Fibroblast of lung (primary cell): ENCODE measurements around the gene PLN. TPM values are rescaled to one million over a fixed set of nuclear protein-coding genes. Genes with fewer than 3 reads are reported as not detected.

Experiments used
- DNase-seq, 2 donors: peaks; one replicate each; pipeline versions ENCODE4 v3.0.0 to v3.0.0-alpha.2; 2010; ENCODE audit warnings: low read depth in 2 of 2
- H2AFZ ChIP-seq: 2 replicates; pipeline ENCODE4 v1.5.1; 2012; ENCODE audit warnings: low read length, control low read depth, inconsistent platforms
- H3K27ac ChIP-seq: 2 replicates; pipeline ENCODE4 v1.5.1; 2011; ENCODE audit warnings: low read length, control low read depth; ENCODE audit not compliant: insufficient read depth
- H3K27me3 ChIP-seq: 2 replicates; pipeline ENCODE4 v1.5.1; 2011; ENCODE audit warnings: mild to moderate bottlenecking, low read length; ENCODE audit not compliant: control insufficient read depth, insufficient read depth
- H3K36me3 ChIP-seq: 2 replicates; pipeline ENCODE4 v1.5.1; 2011; ENCODE audit warnings: low read length; ENCODE audit not compliant: control insufficient read depth, insufficient read depth
- H3K4me1 ChIP-seq: 2 replicates; pipeline ENCODE4 v1.5.1; 2011; ENCODE audit warnings: low read length; ENCODE audit not compliant: control insufficient read depth, insufficient read depth; ENCODE audit errors: extremely low read depth
- H3K4me2 ChIP-seq: 2 replicates; pipeline ENCODE4 v1.5.1; 2011; ENCODE audit warnings: low read length, control low read depth; ENCODE audit not compliant: insufficient read depth; ENCODE audit errors: extremely low read depth
- H3K4me3 ChIP-seq, 4 experiments: fragments of 200-600 bp in 1 of 4; sonication (generic) in 1 of 4; replicated peaks in 1 of 4; 2 replicates each; pipeline ENCODE4 v1.5.1; 2011 to 2016; ENCODE audit warnings: low read length in 4 of 4, low read depth in 3 of 4, mild to moderate bottlenecking in 3 of 4, control low read depth in 2 of 4, inconsistent platforms in 1 of 4, mixed read lengths in 1 of 4; ENCODE audit not compliant: insufficient read depth in 1 of 4; ENCODE audit errors: control extremely low read depth in 1 of 4
- H3K79me2 ChIP-seq: 2 replicates; pipeline ENCODE4 v1.5.1; 2012; ENCODE audit warnings: mild to moderate bottlenecking, low read length, inconsistent platforms; ENCODE audit not compliant: control insufficient read depth, insufficient read depth
- H3K9ac ChIP-seq: 2 replicates; pipeline ENCODE4 v1.5.1; 2011; ENCODE audit warnings: mild to moderate bottlenecking, low read length, control low read depth; ENCODE audit not compliant: insufficient read depth
- H3K9me3 ChIP-seq: 2 replicates; pipeline ENCODE4 v1.5.1; 2012; ENCODE audit warnings: low read depth, low read length; ENCODE audit not compliant: control insufficient read depth, insufficient read depth
- H4K20me1 ChIP-seq: 2 replicates; pipeline ENCODE4 v1.5.1; 2011; ENCODE audit warnings: low read length; ENCODE audit not compliant: control insufficient read depth, insufficient read depth; ENCODE audit errors: extremely low read depth
- EZH2 ChIP-seq: IDR thresholded peaks from 2 replicates; pipeline ENCODE4 v1.5.1; 2012; ENCODE audit warnings: low read length, control low read depth, mild to moderate bottlenecking; ENCODE audit errors: missing control alignments
- polyA plus RNA-seq, 2 donors: library from polyadenylated mRNA; depleted of rRNA in 1 of 2; stranded (reverse) in 1 of 2; unstranded in 1 of 2; fragments of >200 nt; gene quantifications; 2 replicates each; pipeline ENCODE4 v1.2.1, GENCODE V29; 2011 to 2012; ENCODE audit warnings: missing spikeins in 1 of 2
- total RNA-seq: library from RNA; depleted of rRNA; stranded (reverse); fragments of >200 nt; gene quantifications from 2 replicates; pipeline ENCODE4 v1.2.1, GENCODE V29; 2014
- TF ChIP-seq, protein P1 (sequence below), 2 donors: IDR thresholded peaks in 1 of 2; conservative IDR thresholded peaks in 1 of 2; 1 replicate in 1 of 2; 2 replicates in 1 of 2; pipeline ENCODE4 v1.5.1; 2011 to 2012; ENCODE audit warnings: low read length in 2 of 2, control low read depth in 1 of 2, inconsistent platforms in 1 of 2, low read depth in 1 of 2, mild to moderate bottlenecking in 1 of 2

Gene PLN
- total and polyA plus RNA-seq, 2 donors (not counting 1 experiment from before 2014, with no cell fraction given) = 1.3 to 2.0 TPM

DNA sequence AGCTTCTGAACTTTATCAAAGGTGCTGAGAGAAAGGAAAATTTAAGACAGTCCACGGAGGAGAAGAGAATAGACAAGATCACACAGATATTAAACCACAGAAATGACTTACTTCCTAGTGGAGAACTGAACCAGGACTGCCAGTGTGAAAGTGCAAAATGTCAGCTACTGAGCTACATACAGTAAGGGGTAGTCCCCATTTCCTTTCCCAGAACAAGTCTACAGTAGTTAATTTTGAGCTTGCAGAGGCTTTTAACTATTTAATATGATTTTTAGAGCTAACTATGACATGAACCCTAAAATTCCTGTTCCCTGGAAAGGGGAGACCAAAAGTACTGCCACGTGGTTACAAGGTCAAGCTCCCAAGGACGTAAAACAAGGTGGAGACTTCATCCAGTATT, 58.2 kb downstream of the PLN start:
- Histone ChIP-seq H3K4me2 (no peak overlapping the region), H3K27me3 (no peaks in the 10 kb centered on the region), H3K79me2 (peaks cover 23% of the 10 kb centered on the region), H2AFZ (no peak overlapping the region), H3K27ac (no peak overlapping the region), H3K9ac (no peak overlapping the region), H3K4me1 (no peaks in the 10 kb centered on the region), H3K4me3 (no peak overlapping the region), H3K36me3 (no peaks in the 10 kb centered on the region), H3K9me3 (no peaks in the 10 kb centered on the region), H4K20me1 (no peaks in the 10 kb centered on the region)
- no peak for DNase-seq
- TF ChIP-seq, protein P1, sequence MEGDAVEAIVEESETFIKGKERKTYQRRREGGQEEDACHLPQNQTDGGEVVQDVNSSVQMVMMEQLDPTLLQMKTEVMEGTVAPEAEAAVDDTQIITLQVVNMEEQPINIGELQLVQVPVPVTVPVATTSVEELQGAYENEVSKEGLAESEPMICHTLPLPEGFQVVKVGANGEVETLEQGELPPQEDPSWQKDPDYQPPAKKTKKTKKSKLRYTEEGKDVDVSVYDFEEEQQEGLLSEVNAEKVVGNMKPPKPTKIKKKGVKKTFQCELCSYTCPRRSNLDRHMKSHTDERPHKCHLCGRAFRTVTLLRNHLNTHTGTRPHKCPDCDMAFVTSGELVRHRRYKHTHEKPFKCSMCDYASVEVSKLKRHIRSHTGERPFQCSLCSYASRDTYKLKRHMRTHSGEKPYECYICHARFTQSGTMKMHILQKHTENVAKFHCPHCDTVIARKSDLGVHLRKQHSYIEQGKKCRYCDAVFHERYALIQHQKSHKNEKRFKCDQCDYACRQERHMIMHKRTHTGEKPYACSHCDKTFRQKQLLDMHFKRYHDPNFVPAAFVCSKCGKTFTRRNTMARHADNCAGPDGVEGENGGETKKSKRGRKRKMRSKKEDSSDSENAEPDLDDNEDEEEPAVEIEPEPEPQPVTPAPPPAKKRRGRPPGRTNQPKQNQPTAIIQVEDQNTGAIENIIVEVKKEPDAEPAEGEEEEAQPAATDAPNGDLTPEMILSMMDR (conservative IDR thresholded peaks at IDR 0.05 in 1 of 2, IDR thresholded peaks at IDR 0.05 in 1 of 2; ENCODE audit: low read depth in 1 of 2, low read length in 2 of 2) = no peak

DNA sequence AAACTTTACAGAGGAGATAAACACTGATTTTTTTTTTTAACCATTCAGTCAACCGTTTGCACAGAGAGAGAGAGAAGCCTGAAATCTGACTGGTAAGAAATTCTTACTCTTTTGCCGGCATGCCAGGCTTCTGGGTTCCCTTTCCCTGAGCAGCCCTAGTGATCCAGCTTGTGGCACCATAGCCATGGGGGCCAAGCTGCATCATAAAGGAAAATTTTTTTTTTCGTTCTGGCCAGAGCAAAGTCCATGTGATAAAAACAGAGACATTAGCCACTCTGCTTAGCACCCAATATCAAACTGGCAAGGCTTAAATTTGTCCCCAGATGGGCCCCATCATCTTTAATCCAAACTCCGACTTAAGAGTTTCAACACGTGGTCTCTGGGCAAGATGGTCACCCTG, 58.8 kb downstream of the PLN start:
- H3K9ac ChIP-seq = no peak overlapping the region
- no peaks in the 10 kb centered on the region for H3K4me1 ChIP-seq
- H3K4me3 ChIP-seq = no peak overlapping the region
- no peaks in the 10 kb centered on the region for H3K9me3 ChIP-seq
- no peak for DNase-seq
- no peak overlapping the region for H3K27ac ChIP-seq
- H3K79me2 ChIP-seq = peaks cover 27% of the 10 kb centered on the region
- no peaks in the 10 kb centered on the region for H3K27me3 ChIP-seq
- H3K4me2 ChIP-seq = no peak overlapping the region
- TF ChIP-seq EZH2 = no peak
- TF ChIP-seq, protein P1 (conservative IDR thresholded peaks at IDR 0.05 in 1 of 2, IDR thresholded peaks at IDR 0.05 in 1 of 2; ENCODE audit: low read depth in 1 of 2, low read length in 2 of 2) = no peak
- no peak overlapping the region for H2AFZ ChIP-seq
- H4K20me1 ChIP-seq = no peaks in the 10 kb centered on the region
- no peaks in the 10 kb centered on the region for H3K36me3 ChIP-seq

Other genes with a start within 250 kb of the PLN start
- 18.5 and 22.0 TPM in 2 replicates for gene CEP85L, start 103.3 kb downstream of the PLN start, total RNA-seq
- 6.4 and 7.3 TPM in 2 replicates for gene CEP85L, start 103.3 kb downstream of the PLN start, polyA plus RNA-seq